ENCODE data around the gene SCYGR3.

Gene SCYGR3, protein sequence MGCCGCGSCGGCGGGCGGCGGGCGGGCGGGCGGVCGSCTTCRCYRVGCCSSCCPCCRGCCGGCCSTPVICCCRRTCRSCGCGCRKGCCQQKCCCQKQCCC

GRCh38 chr2:227614740-227615139, at the start of gene SCYGR3:
Gene SCYGR3, minus strand, starts transcription at chr2:227614840. Its CDS starts 0 bp downstream, at chr2:227614840.
- DNase-seq = no peak

GRCh38 chr2:227661827-227662226, 47.2 kb upstream of the SCYGR3 start:
- no peak for DNase-seq

DNA sequence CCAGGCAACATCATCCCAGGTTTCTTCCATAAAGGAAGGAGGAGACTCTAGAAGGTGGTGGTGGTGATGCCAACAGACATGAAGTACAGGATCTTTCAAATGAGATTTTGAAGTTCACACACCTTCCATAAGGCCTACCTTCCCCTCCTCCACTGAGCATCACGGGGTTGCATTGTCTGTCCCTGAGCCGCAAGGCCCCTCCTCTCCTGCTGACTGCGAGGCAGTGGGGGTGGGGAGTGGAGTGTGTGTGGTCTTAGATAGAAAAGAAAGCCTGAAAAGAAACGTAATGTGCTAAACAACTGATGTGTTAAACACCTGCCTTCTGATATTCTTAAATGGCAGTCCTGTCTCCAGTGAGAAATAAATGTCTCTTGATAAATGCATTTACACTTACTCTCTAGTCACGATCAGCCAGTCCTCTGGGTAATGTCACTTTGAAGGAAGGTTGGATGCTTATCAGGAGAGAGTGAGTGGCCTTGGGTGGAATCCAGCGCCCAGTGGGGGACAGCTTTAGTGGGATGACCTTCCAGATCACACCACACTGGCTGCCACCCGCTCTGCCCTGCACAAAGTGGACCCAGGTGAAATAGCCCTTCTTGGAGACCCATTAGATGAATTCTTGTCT, 46.5 kb upstream of the SCYGR3 start:
- DNase-seq = no peak

DNA sequence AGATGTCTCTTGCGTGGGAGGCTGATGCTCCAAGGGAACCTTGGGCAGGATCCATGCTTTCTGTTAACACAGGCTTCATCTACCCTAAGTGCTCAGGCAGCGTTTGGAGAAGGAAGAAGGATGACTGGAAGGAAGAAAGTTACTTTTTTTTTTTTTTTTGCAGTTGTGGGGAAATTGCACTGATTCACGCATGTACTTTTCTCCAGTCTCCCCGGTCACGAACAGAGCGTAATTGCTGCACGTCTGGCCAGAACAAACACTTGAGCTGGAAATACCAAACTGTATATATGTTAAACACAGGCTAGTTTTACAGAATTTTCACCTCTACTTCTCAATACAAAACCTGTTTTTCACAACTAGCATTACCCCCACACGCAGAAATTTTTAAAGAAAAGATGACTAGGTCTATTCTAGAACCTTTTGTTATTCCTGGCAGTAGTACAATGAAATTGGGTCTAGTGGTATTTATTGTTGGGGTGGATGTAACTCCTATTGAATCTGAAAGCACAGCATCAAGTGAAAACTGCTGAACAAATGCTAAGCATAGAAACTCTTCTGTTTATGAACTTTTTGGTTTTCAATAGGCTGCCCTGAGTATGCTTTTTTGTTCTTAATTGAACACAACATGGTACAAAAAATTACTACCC, 42.7 kb upstream of the SCYGR3 start:
- DNase-seq = no peak

DNA sequence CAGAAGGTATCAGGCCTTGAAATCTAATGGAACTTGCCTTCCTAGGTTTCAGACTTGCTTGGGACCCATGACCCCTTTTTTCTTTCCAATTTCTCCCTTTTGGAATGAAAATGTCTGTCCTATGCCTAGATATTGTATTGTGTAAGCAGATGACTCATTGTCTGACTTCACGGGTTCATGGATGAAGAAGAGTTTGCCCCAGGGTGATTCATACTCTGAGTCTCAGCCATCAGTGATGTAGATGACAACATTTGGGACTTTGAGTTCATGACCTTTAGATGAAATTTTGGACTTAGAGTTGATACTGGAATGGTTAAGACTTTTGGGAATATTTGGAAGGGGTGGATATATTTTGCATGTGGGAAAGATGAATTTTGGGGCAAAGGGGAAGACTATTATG, 40.8 kb upstream of the SCYGR3 start:
- DNase-seq = no peak

- DNase-seq = no peak
Measured at GRCh38 chr2:227654426-227654825, 39.8 kb upstream of the SCYGR3 start.

- no peak for DNase-seq
Measured at GRCh38 chr2:227653419-227653818, 38.8 kb upstream of the SCYGR3 start.

- DNase-seq = no peak
Measured at GRCh38 chr2:227643990-227644551, 29.4 kb upstream of the SCYGR3 start.

- DNase-seq = no peak
Measured at GRCh38 chr2:227642656-227643055, 28.0 kb upstream of the SCYGR3 start.

- no peak for DNase-seq
Measured at GRCh38 chr2:227634201-227634600, 19.6 kb upstream of the SCYGR3 start.

GRCh38 chr2:227632827-227633226, 18.2 kb upstream of the SCYGR3 start:
- DNase-seq = no peak

GRCh38 chr2:227630322-227630721, 15.7 kb upstream of the SCYGR3 start:
- no peak for DNase-seq

- no peak for DNase-seq
Measured at GRCh38 chr2:227629435-227629834, 14.8 kb upstream of the SCYGR3 start.

DNA sequence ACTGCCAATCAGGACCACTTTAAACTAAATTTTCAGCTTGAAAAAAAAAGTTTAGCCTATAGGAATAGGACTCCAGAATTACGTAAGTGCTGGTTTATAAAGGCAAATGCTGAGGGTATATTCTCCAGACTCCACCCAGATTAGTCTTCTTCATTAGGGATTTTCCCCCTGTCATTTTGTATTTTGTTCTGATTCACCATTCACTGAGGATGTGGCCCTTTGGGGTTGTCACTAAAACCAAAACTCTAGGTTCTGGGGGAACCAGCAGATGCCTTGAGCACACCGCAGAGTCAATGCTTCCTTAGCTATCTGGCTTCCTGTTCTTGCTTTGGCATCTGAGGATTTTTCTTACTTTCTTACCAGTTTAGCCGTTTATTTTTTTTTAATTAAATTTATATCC, 13.1 kb upstream of the SCYGR3 start:
- no peak for DNase-seq

DNA sequence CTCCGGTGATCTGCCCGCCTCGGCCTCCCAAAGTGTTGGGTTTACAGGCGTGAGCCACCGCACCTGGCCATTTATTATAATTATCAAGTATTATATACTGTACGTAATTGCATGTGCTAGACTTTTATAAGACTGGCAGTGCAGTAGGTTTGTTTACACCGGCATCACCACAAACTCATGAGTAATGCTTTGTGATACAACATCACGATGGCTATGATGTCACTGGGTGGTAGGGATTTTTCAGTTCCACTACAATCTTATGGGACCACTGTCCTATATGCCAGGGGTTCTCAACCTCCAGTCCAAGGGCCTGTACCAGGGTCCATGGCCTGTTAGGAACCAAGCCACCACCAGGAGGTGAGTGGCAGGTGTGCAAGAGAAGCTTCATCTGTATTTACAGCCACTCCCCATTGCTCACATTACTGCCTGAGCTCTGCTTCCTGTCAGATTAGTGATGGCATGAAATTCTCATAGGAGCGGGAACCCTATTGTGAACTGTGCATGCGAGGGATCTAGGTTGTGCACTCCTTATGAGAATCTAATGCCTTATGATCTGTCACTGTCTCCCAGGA, 12.0 kb upstream of the SCYGR3 start:
- DNase-seq = no peak

- no peak for DNase-seq
Measured at GRCh38 chr2:227625420-227625819, 10.8 kb upstream of the SCYGR3 start.

DNA sequence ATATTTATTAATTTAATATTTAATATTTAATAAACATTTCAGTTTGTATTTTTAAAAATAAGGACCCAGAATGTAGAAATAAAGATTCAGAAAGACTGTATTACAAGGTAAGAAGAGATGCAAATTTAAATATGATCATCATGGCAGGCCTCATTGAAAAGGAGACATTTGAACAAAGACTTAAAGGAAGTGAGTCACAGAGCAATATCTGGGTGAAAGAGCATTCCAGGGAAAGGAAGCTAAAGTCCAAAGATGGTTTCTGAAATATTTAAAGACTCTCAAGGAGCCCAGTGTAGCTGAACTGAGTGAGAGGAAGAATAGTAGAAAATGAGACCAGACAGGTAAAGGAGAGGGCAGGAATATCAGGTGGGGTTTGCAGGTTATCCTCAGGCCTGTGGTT, 8.6 kb upstream of the SCYGR3 start:
- DNase-seq = no peak

DNA sequence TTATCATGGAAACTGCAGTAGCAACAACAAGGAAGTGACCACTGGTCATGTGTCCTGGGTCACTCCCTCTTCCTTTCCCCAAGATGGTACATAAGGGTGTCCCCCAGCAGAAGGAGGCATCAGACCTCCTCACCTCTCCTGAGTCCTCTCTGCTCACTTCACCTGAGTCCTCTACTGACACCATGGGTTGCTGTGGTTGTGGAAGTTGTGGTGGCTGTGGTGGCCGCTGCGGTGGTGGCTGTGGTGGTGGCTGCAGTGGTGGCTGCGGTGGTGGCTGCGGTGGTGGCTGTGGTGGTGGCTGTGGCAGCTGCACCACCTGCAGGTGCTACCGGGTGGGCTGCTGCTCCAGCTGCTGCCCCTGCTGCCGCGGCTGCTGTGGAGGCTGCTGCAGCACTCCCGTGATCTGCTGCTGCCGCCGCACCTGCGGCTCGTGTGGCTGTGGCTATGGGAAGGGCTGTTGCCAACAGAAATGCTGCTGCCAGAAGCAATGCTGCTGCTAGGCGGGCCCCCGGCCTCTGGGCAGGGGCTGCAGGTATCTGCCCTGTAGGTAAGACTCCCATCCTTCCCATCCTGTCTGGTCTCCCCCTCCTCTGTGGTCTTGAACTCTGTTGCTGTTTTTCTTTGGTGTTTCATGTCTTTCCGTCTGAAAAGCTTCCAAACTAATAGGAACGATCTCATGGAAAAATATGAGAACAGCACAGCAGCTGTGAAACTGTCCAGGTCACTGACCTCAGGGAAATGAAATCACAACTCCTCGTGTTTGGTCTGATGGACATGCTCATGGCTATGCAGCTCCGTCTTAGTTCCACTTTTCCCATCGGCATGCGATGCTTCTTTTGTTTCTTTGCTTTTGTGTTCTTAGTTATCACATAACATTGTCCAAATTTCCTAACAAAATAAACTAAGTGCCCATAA, 2.9 kb upstream of the SCYGR3 start, which contains the start of gene SCYGR4:
Gene SCYGR4, plus strand, starts transcription at position 183 of the 915 bp plus-strand sequence. Its CDS starts 0 bp downstream, at position 183.
- DNase-seq = no peak

GRCh38 chr2:227616631-227617030, 2.0 kb upstream of the SCYGR3 start:
- DNase-seq = no peak

GRCh38 chr2:227615906-227616305, 1.3 kb upstream of the SCYGR3 start:
- DNase-seq = no peak

GRCh38 chr2:227615181-227615580, 541 bp upstream of the SCYGR3 start:
- DNase-seq = no peak

GRCh38 chr2:227614246-227614645, 394 bp downstream of the SCYGR3 start:
- peak; percentile 25 for DNase-seq

- no peak for DNase-seq
Measured at GRCh38 chr2:227613272-227613660, 1.4 kb downstream of the SCYGR3 start.
